GM19467 (cell line): Measurements from ENCODE around the gene RBMY1E.
"Not testable (repeated sequence)": the region's sequence is repeated elsewhere in the genome, so short reads cannot be mapped to it uniquely, and the experiment has no call there.

Experiments used
- ATAC-seq: cut with Tn5 transposase; IDR thresholded peaks from one replicate; pipeline ENCODE4 v1.9.1; 2021; ENCODE audit warnings: mild to moderate bottlenecking, moderate library complexity; ENCODE audit not compliant: unreplicated experiment

RBMY1E gene

GRCh38 chrY:21917932-21918331, at the start of gene RBMY1E:
TSS of gene RBMY1E (minus strand) at chrY:21918032. CDS start at chrY:21916054, 1,978 bp downstream.
- not testable (repeated sequence) for ATAC-seq

DNA sequence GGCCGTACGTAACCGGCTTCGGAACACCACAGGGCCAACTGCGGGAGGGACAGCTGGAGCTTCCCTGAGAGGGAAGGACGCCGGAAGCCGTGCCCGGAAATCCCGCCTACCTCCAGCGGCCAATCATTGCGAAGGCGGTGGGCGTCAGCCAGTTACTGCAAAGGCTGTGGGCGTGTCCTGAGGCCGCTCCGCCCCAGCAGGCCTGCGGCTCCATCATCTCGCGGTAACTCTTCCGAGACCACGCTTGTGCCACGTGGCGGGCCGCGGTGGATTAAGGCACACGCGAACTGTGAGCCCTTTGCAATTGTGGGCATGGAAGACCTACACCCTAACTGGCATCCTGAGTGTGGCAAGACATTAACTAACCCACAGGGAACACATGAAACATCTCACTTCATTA, 23.4 kb downstream of the RBMY1E start, which contains the start of gene RBMY1D:
TSS of gene RBMY1D (minus strand) at position 101 of the 400 bp plus-strand sequence. CDS start 2,013 bp downstream, outside the sequence.
- not testable (repeated sequence) for ATAC-seq

- ATAC-seq: not testable (repeated sequence)
Measured at GRCh38 chrY:21869407-21870076, 48.3 kb downstream of the RBMY1E start.
